H1 (cell line): ENCODE measurements around the gene CDC26. TPM values are rescaled to one million over a fixed set of nuclear protein-coding genes. Genes with fewer than 3 reads are reported as not detected.

ENCODE experiments used
- CTCF ChIA-PET: fragments of 300-600 bp; sonication (Branson Sonifier 250); formaldehyde crosslinking; loops from one replicate; lab custom pipeline; 2021; ENCODE audit not compliant: partially characterized antibody; lab: Charles Lee
- POLR2A ChIA-PET: fragments of 300-600 bp; sonication (Branson Sonifier 250); formaldehyde crosslinking; loops from one replicate; lab custom pipeline; 2021; ENCODE audit warnings: inconsistent platforms; ENCODE audit not compliant: partially characterized antibody; lab: Charles Lee
- DNase-seq, 2 experiments: peaks; one replicate each; pipeline versions ENCODE4 v3.0.0 to v3.0.0-alpha.2; 2010 to 2022; ENCODE audit warnings: low spot score in 2 of 2, low read depth in 1 of 2, mixed read lengths in 1 of 2
- FAIRE-seq: peaks from 2 replicates; lab custom pipeline; 2011; peaks lifted over from hg19 to GRCh38; lab: Jason Lieb, UNC
- H2AFZ ChIP-seq: 2 replicates; pipeline ENCODE4 v1.8.1; 2012; ENCODE audit warnings: low read length, inconsistent platforms
- H2AK5ac ChIP-seq: 2 replicates; pipeline ENCODE4 v1.6.1; 2013; ENCODE audit warnings: low read depth, low read length
- H2BK120ac ChIP-seq: replicated peaks from 2 replicates; pipeline ENCODE3; 2013; ENCODE audit warnings: low read depth, low read length, inconsistent platforms
- H2BK12ac ChIP-seq: 2 replicates; pipeline ENCODE4 v1.6.1; 2013; ENCODE audit warnings: low read depth, low read length
- H2BK15ac ChIP-seq: 2 replicates; pipeline ENCODE4 v1.6.1; 2013; ENCODE audit warnings: low read length
- H2BK20ac ChIP-seq: 2 replicates; pipeline ENCODE4 v1.6.1; 2013; ENCODE audit warnings: low read length
- H2BK5ac ChIP-seq: 2 replicates; pipeline ENCODE4 v1.6.1; 2013; ENCODE audit warnings: low read depth, low read length
- H3K14ac ChIP-seq: 2 replicates; pipeline ENCODE4 v1.6.1; 2013; ENCODE audit warnings: inconsistent platforms; ENCODE audit not compliant: insufficient read length
- H3K18ac ChIP-seq: 2 replicates; pipeline ENCODE4 v1.6.1; 2013; ENCODE audit warnings: low read length; ENCODE audit errors: extremely low read depth
- H3K23ac ChIP-seq: 2 replicates; pipeline ENCODE4 v1.6.1; 2013; ENCODE audit warnings: inconsistent platforms; ENCODE audit not compliant: insufficient read length
- H3K23me2 ChIP-seq: 2 replicates; pipeline ENCODE4 v1.6.1; 2013; ENCODE audit warnings: low read depth, low read length
- H3K27ac ChIP-seq: 2 replicates; pipeline ENCODE4 v1.6.1; 2011; ENCODE audit warnings: low read depth, low read length, inconsistent platforms
- H3K27me3 ChIP-seq, 4 experiments: replicated peaks in 1 of 4; 1 replicate in 1 of 4; 2 replicates in 3 of 4; pipeline versions ENCODE4 v1.6.1 to v1.8.1; 2011 to 2013; ENCODE audit warnings: low read length in 3 of 4, mild to moderate bottlenecking in 3 of 4, inconsistent platforms in 2 of 4, mixed read lengths in 2 of 4, moderate library complexity in 1 of 4; ENCODE audit not compliant: control insufficient read depth in 3 of 4, insufficient read depth in 3 of 4; ENCODE audit errors: extremely low read depth in 1 of 4
- H3K36me3 ChIP-seq, 4 experiments: 2 replicates each; pipeline versions ENCODE4 v1.6.1 to v1.8.1; 2011 to 2013; ENCODE audit warnings: mild to moderate bottlenecking in 4 of 4, low read length in 3 of 4, moderate library complexity in 2 of 4, control low read depth in 1 of 4, inconsistent platforms in 1 of 4; ENCODE audit not compliant: insufficient read depth in 4 of 4, control insufficient read depth in 2 of 4
- H3K4ac ChIP-seq: replicated peaks from 2 replicates; pipeline ENCODE3; 2013; ENCODE audit warnings: low read length, low read depth, mixed read lengths, inconsistent platforms; ENCODE audit not compliant: insufficient read length
- H3K4me1 ChIP-seq, 4 experiments: replicated peaks in 1 of 4; 1 replicate in 1 of 4; 2 replicates in 3 of 4; pipeline versions ENCODE4 v1.6.1 to v1.8.1; 2011 to 2013; ENCODE audit warnings: low read length in 3 of 4, inconsistent platforms in 2 of 4, mixed read lengths in 1 of 4; ENCODE audit not compliant: insufficient read depth in 4 of 4, control insufficient read depth in 3 of 4
- H3K4me2 ChIP-seq, 2 experiments: 2 replicates each; pipeline versions ENCODE4 v1.6.1 to v1.8.1; 2011 to 2013; ENCODE audit warnings: low read depth in 2 of 2, low read length in 2 of 2, control low read depth in 1 of 2, inconsistent platforms in 1 of 2, mild to moderate bottlenecking in 1 of 2; ENCODE audit not compliant: insufficient read depth in 1 of 2
- H3K4me3 ChIP-seq, 4 experiments: fragments of 200-600, 300-600 bp in 1 of 4; sonication (generic), shearing (Covaris generic), sonication (Bioruptor Twin) in 1 of 4; 2 replicates each; pipeline versions ENCODE4 v1.5.1 to v1.8.1; 2011 to 2016; ENCODE audit warnings: low read length in 4 of 4, low read depth in 3 of 4, control low read depth in 2 of 4, inconsistent platforms in 2 of 4, mild to moderate bottlenecking in 2 of 4, mixed read lengths in 1 of 4, moderate library complexity in 1 of 4; ENCODE audit not compliant: insufficient read depth in 2 of 4; ENCODE audit errors: extremely low read depth in 1 of 4
- H3K56ac ChIP-seq: replicated peaks from 2 replicates; pipeline ENCODE3; 2013; ENCODE audit warnings: low read depth, mild to moderate bottlenecking, mixed read lengths, low read length, inconsistent platforms; ENCODE audit not compliant: insufficient read length
- H3K79me1 ChIP-seq: 2 replicates; pipeline ENCODE4 v1.6.1; 2013; ENCODE audit warnings: low read depth, low read length, control low read depth
- H3K79me2 ChIP-seq, 2 experiments: 2 replicates each; pipeline versions ENCODE4 v1.6.1 to v1.8.1; 2012 to 2013; ENCODE audit warnings: low read length in 2 of 2, mild to moderate bottlenecking in 2 of 2, inconsistent platforms in 1 of 2; ENCODE audit not compliant: insufficient read depth in 2 of 2, control insufficient read depth in 1 of 2
- H3K9ac ChIP-seq, 4 experiments: replicated peaks in 1 of 4; 1 replicate in 1 of 4; 2 replicates in 3 of 4; pipeline versions ENCODE4 v1.6.1 to v1.8.1; 2011 to 2013; ENCODE audit warnings: low read depth in 3 of 4, low read length in 3 of 4, control low read depth in 2 of 4, mild to moderate bottlenecking in 2 of 4, moderate library complexity in 2 of 4, inconsistent platforms in 1 of 4; ENCODE audit errors: extremely low read depth in 1 of 4
- H3K9me3 ChIP-seq, 2 experiments: 2 replicates each; pipeline versions ENCODE4 v1.6.1 to v1.8.1; 2012 to 2013; ENCODE audit warnings: mild to moderate bottlenecking in 2 of 2, moderate library complexity in 2 of 2, control low read depth in 1 of 2, inconsistent platforms in 1 of 2, low read depth in 1 of 2, low read length in 1 of 2, mixed read lengths in 1 of 2; ENCODE audit not compliant: insufficient read depth in 2 of 2
- H4K20me1 ChIP-seq, 2 experiments: replicated peaks in 1 of 2; 2 replicates each; pipeline versions ENCODE3 to v1.8.1; 2011 to 2013; ENCODE audit warnings: inconsistent platforms in 2 of 2, low read length in 2 of 2, mild to moderate bottlenecking in 1 of 2; ENCODE audit not compliant: insufficient read depth in 2 of 2, control insufficient read depth in 1 of 2
- H4K5ac ChIP-seq: 2 replicates; pipeline ENCODE4 v1.6.1; 2013; ENCODE audit warnings: low read length, low read depth, mixed read lengths, inconsistent platforms; ENCODE audit not compliant: insufficient read length
- H4K8ac ChIP-seq: 2 replicates; pipeline ENCODE4 v1.8.0; 2013; ENCODE audit warnings: mild to moderate bottlenecking, moderate library complexity, low read length, inconsistent platforms; ENCODE audit not compliant: insufficient read depth; ENCODE audit errors: extremely low read depth
- H4K91ac ChIP-seq: replicated peaks from 2 replicates; pipeline ENCODE3; 2013; ENCODE audit warnings: low read length, mixed read lengths, inconsistent platforms; ENCODE audit not compliant: insufficient read length
- KDM4A ChIP-seq: IDR thresholded peaks from one replicate; pipeline ENCODE4 v1.7.1; 2012; ENCODE audit warnings: low read depth, mild to moderate bottlenecking, moderate library complexity, low read length, inconsistent platforms; ENCODE audit not compliant: severe bottlenecking
- SIX5 ChIP-seq: IDR thresholded peaks from 2 replicates; pipeline ENCODE4 v1.6.1; 2011; ENCODE audit warnings: mild to moderate bottlenecking, low read depth, low read length
- SP4 ChIP-seq: IDR thresholded peaks from 2 replicates; pipeline ENCODE4 v1.6.1; 2012; ENCODE audit warnings: low read length, inconsistent platforms
- TAF1 ChIP-seq: IDR thresholded peaks from 2 replicates; pipeline ENCODE4 v1.6.1; 2011; ENCODE audit warnings: mild to moderate bottlenecking, low read depth, low read length
- WGBS, 2 experiments: shearing (Covaris generic) in 1 of 2; methylation state at CpG; one replicate each; pipeline versions ENCODE4 v1.1.6 to v1.1.7; 2013 to 2015; ENCODE audit warnings: low lambda C conversion rate in 2 of 2, mixed read lengths in 2 of 2, inconsistent platforms in 1 of 2, low coverage in 1 of 2, missing lambda C conversion rate in 1 of 2; ENCODE audit not compliant: insufficient replicate concordance in 2 of 2, insufficient coverage in 1 of 2, insufficient read length in 1 of 2; ENCODE audit errors: extremely low coverage in 1 of 2, missing lambda C conversion rate in 1 of 2; 5-methylcytosine and 5-hydroxymethylcytosine counted together
- polyA plus RNA-seq, 7 experiments: library from polyadenylated mRNA; depleted of rRNA in 3 of 7; stranded (reverse) in 5 of 7; unstranded in 2 of 7; fragments of >200 nt in 5 of 7; fragments of 200-250 nt in 2 of 7; gene quantifications; 1 replicate in 5 of 7; 2 replicates in 1 of 7; 4 replicates in 1 of 7; pipeline versions ENCODE4 v1.2.1 to v1.2.3, GENCODE V29; 2011 to 2013; ENCODE audit warnings: missing spikeins in 2 of 7, mixed read lengths in 2 of 7
- total RNA-seq: library from RNA; stranded (reverse); fragmentation: NEBNext Ultra II Directional; extraction: Animal tissue kit (Norgen Biotek cat#: 25700); gene quantifications from 2 replicates; pipeline ENCODE4 v1.2.1, GENCODE V29; 2021

Gene CDC26
- total and polyA plus RNA-seq, 2 of the 8 experiments (the other 6 are each of a cell fraction or from before 2014, with no cell fraction given), result 31.5 to 41.9 TPM

DNA sequence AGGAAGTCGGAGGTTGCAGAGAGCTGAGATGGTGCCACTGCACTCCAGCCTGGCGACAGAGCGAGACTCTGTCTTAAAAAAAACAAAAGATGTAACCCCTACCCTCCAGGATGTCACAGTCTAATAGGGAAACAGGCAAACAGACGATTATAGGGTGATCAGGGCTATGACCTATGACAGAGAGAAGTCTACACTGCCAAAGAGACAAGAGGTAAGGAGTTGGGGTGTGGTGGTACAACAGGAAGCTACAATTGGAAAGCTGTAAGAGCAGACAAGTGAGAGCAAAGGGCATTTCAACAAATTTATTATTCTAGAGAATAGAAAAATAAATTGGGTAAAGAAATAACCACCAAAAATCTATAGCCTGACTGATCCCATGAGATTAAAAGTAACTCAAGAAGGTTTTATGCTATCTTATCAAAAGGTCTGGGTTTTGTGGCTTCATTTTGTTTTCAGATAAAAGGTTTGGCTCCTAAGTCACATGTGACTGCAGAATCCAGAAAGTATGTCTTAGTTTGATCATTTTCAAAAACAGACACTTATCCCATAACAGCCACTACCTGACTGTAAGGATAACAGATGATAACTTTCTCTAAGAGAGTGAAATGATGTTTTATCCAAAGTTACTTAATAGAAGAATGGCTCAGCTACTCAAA is 7.3 kb downstream of the CDC26 start:
- H2BK5ac ChIP-seq, result no peak overlapping the region
- H2BK12ac ChIP-seq, result no peak overlapping the region
- no peak overlapping the region for H2BK120ac ChIP-seq
- no peak overlapping the region for H4K5ac ChIP-seq
- no peak overlapping the region for H2BK15ac ChIP-seq
- POLR2A ChIA-PET, result interaction anchor here (0.6 kb wide), 1 partner anchor 46 kb away, joined by 3 read pairs; no protein-coding TSS in a partner anchor
- peaks cover 3 to 27% (median 16%) of the 10 kb centered on the region in 4 experiments for H3K36me3 ChIP-seq
- no peak overlapping the region for H3K4ac ChIP-seq
- no peak overlapping the region for H3K4me3 ChIP-seq
- no peaks in the 10 kb centered on the region for H3K79me1 ChIP-seq
- FAIRE-seq (no peak), DNase-seq (no peak)
- H3K56ac ChIP-seq, result no peak overlapping the region
- H3K79me2 ChIP-seq, result no peaks in the 10 kb centered on the region
- CTCF ChIA-PET, result no interaction called here
- TF ChIP-seq SIX5 (no peak), TAF1 (no peak), KDM4A (no peak), SP4 (no peak)
- no peak overlapping the region for H3K27ac ChIP-seq
- no peak overlapping the region for H4K91ac ChIP-seq
- H2AK5ac ChIP-seq, result no peak overlapping the region
- no peak overlapping the region for H3K4me2 ChIP-seq
- H3K18ac ChIP-seq, result no peak overlapping the region
- WGBS, 2 experiments, result 75% methylated on average over 4 of the region's 4 CpGs; no CpG with 5 or more reads in 1 of the 2 experiments
- no peaks in the 10 kb centered on the region for H3K4me1 ChIP-seq
- no peaks in the 10 kb centered on the region for H3K27me3 ChIP-seq
- no peak overlapping the region for H3K9ac ChIP-seq
- no peaks in the 10 kb centered on the region for H3K9me3 ChIP-seq
- no peak overlapping the region for H2AFZ ChIP-seq
- no peak overlapping the region for H3K14ac ChIP-seq
- H4K8ac ChIP-seq, result no peak overlapping the region
- no peak overlapping the region for H3K23ac ChIP-seq
- no peak overlapping the region for H2BK20ac ChIP-seq
- H3K23me2 ChIP-seq, result no peaks in the 10 kb centered on the region
- peaks cover 0 to 2% of the 10 kb centered on the region in 2 experiments for H4K20me1 ChIP-seq
